Prostate gland (tissue), 2 donors: ENCODE results near the gene PPM1A. TPM values are rescaled to one million over a fixed set of nuclear protein-coding genes. Genes with fewer than 3 reads are reported as not detected.

Source experiments
- DNase-seq: peaks from one replicate; pipeline ENCODE4 v3.0.0-alpha.2; 2019; ENCODE audit warnings: low spot score
- H3K27ac ChIP-seq, 2 donors: fragments of 200-600 bp; sonication (generic); 2 replicates each; pipeline ENCODE4 v1.5.1; 2017 to 2019
- H3K27me3 ChIP-seq: fragments of 200-600 bp; sonication (generic); replicated peaks from 2 replicates; pipeline ENCODE4 v1.5.1; 2019; ENCODE audit not compliant: insufficient read depth
- H3K36me3 ChIP-seq, 2 donors: fragments of 200-600 bp; sonication (generic); 1 replicate in 1 of 2; 2 replicates in 1 of 2; pipeline versions ENCODE4 v1.5.1 to v1.8.1; 2017 to 2019
- H3K4me1 ChIP-seq: fragments of 200-600 bp; sonication (generic); replicated peaks from 2 replicates; pipeline ENCODE4 v1.5.1; 2019
- H3K4me3 ChIP-seq, 2 donors: fragments of 200-600 bp; sonication (generic); 2 replicates each; pipeline ENCODE4 v1.5.1; 2017 to 2019
- H3K9me3 ChIP-seq: fragments of 200-600 bp; sonication (generic); 2 replicates; pipeline ENCODE4 v1.5.1; 2017
- POLR2A ChIP-seq: fragments of 450-650 bp; IDR thresholded peaks from one replicate; pipeline ENCODE4 v1.6.1; 2016; ENCODE audit warnings: antibody characterized with exemption, mild to moderate bottlenecking
- POLR2AphosphoS5 ChIP-seq: sonication (generic); formaldehyde crosslinking; IDR thresholded peaks from one replicate; pipeline ENCODE4 v1.6.1; 2017; ENCODE audit warnings: antibody characterized with exemption
- WGBS: methylation state at CpG from one replicate; pipeline ENCODE4 v1.1.5; 2018; 5-methylcytosine and 5-hydroxymethylcytosine counted together
- intact Hi-C: fragments of 100-400 bp; cut with DNase I; formaldehyde crosslinking; loops from one replicate; pipeline ENCODE4 v1.14.2; 2022
- total RNA-seq, 2 donors: library from RNA; depleted of rRNA; stranded (reverse); fragments of >200 nt; gene quantifications; one replicate each; pipeline ENCODE4 v1.1.0, GENCODE V29; 2016
- TF ChIP-seq, protein P1 (sequence below), 4 experiments: fragments of 200-600 bp in 2 of 4; fragments of 450-650 bp in 2 of 4; sonication (generic) in 2 of 4; IDR thresholded peaks; 1 replicate in 3 of 4; 2 replicates in 1 of 4; pipeline ENCODE4 v1.5.1; 2016 to 2019; ENCODE audit warnings: antibody characterized with exemption in 4 of 4, mild to moderate bottlenecking in 2 of 4, moderate library complexity in 2 of 4

Gene PPM1A
- total RNA-seq, 2 donors from 2014 or later = 41.4 to 50.6 TPM

DNA sequence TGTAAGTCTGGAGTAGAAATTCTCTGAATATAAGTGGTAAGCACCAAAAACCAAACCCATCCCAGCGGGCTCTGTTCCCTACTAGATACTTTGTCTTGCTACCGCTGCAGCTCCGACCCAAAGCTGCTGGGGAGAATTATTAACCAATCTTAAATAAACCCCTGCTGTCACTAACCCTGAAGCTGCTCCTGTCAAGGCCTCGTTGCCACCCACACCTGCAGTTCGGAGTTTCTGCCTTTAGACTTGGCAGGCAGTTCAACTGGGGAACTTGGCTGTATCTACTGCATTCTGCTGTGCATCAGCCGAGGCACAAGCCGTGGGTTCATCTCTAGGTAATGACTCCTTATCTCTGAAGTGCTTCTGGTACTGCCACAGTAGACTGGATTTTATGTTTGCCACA lies 55.5 kb downstream of the PPM1A start:
- TF ChIP-seq, protein P1, sequence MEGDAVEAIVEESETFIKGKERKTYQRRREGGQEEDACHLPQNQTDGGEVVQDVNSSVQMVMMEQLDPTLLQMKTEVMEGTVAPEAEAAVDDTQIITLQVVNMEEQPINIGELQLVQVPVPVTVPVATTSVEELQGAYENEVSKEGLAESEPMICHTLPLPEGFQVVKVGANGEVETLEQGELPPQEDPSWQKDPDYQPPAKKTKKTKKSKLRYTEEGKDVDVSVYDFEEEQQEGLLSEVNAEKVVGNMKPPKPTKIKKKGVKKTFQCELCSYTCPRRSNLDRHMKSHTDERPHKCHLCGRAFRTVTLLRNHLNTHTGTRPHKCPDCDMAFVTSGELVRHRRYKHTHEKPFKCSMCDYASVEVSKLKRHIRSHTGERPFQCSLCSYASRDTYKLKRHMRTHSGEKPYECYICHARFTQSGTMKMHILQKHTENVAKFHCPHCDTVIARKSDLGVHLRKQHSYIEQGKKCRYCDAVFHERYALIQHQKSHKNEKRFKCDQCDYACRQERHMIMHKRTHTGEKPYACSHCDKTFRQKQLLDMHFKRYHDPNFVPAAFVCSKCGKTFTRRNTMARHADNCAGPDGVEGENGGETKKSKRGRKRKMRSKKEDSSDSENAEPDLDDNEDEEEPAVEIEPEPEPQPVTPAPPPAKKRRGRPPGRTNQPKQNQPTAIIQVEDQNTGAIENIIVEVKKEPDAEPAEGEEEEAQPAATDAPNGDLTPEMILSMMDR (IDR thresholded peaks at IDR 0.05) = no peak
- TF ChIP-seq POLR2A = no peak
- no peak for TF ChIP-seq POLR2AphosphoS5
- Histone ChIP-seq H3K36me3 (no peaks in the 10 kb centered on the region), H3K27me3 (no peaks in the 10 kb centered on the region), H3K4me3 (no peak overlapping the region), H3K27ac (no peak overlapping the region), H3K4me1 (no peaks in the 10 kb centered on the region), H3K9me3 (no peaks in the 10 kb centered on the region)
- WGBS = 57% methylated on average over 7 of the region's 7 CpGs
- no peak for DNase-seq
- intact Hi-C loops = no loop called here

DNA sequence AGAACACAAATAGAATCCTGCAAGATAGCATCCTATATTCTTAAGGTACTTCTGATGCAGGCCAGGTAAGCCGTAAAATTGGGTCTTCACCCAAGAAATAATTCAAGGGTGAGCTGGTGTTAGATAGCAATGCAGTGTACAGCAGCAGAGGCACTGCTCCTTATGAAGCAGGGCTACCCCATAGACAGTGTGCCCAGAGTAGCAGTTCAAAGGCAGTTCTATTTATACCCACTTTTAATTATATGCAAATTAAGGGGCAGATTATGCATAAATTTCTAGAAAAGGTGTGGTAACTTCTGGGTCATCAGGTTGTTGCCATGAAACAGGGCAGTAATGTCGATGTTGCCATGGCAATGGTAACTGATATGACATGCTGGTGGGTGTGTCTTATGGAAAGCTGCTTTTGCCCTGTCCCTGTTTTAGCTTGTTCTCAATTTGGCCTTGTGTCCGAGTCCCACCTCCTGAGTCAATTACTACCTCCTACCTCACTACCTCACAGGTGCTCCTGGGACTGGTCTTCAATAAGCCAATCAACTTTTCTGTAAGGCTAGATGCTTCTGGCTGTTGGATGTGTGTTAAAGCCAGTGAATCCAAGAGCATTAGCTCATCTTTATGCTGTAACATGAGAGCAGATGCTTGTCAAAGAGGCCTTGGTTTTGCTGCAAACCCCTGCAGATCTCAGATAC lies 61.0 kb downstream of the PPM1A start:
- H3K9me3 ChIP-seq = no peaks in the 10 kb centered on the region
- 67% methylated on average over 3 of the region's 3 CpGs for WGBS
- no peaks in the 10 kb centered on the region for H3K36me3 ChIP-seq
- no peaks in the 10 kb centered on the region for H3K27me3 ChIP-seq
- DNase-seq = no peak
- intact Hi-C loops = no loop called here
- H3K4me3 ChIP-seq = no peak overlapping the region
- TF ChIP-seq, protein P1 (IDR thresholded peaks at IDR 0.05) = no peak
- no peak for TF ChIP-seq POLR2AphosphoS5
- no peak overlapping the region for H3K27ac ChIP-seq
- H3K4me1 ChIP-seq = no peaks in the 10 kb centered on the region

DNA sequence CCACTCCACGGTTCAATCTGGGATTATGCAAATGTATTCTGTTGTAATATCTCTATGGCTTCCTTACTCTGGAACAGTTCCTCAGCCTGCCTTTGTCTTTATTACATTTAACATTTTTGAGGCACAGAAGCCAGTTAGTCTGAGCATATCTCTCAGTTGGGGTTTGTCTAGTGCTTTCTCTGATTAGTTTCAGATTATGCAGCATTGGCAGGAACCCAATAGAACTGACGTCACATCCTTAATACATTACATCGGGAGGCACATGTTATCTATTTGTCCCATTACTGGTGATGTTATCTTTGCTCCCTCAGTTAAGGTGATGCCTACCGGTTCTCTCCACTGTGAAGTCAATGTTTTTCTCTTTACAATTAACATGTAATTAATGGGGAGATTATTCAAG lies 62.4 kb downstream of the PPM1A start:
- Histone ChIP-seq H3K27ac (no peak overlapping the region), H3K9me3 (no peaks in the 10 kb centered on the region), H3K4me1 (no peaks in the 10 kb centered on the region), H3K4me3 (no peak overlapping the region), H3K27me3 (no peaks in the 10 kb centered on the region), H3K36me3 (no peaks in the 10 kb centered on the region)
- WGBS = 28% methylated on average over 4 of the region's 4 CpGs
- TF ChIP-seq POLR2A = no peak
- intact Hi-C loops = no loop called here
- no peak for DNase-seq

DNA sequence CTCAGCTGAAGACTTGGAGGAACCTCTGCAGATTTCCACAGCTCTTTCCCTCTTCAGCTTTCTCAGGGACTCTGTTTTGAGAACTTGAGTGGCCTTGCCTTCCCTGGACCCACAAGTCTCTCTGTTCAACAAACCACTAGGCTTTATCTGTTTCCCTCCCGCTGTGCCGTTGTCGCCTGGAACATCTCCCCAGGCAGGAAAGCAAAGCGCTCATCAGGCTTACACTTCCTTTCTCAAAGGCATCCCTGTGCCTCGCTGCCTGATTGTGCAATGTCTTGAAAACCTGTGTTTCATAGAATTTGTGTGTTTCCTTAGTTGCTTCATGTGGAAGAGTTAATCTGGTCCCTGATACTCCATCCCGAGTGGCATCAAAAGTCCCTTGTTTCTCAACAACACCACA lies 64.1 kb downstream of the PPM1A start:
- 77% methylated on average over 6 of the region's 6 CpGs for WGBS
- Histone ChIP-seq H3K27me3 (no peaks in the 10 kb centered on the region), H3K4me1 (no peaks in the 10 kb centered on the region), H3K4me3 (no peak overlapping the region), H3K27ac (no peak overlapping the region), H3K9me3 (no peaks in the 10 kb centered on the region), H3K36me3 (no peaks in the 10 kb centered on the region)
- no peak for TF ChIP-seq POLR2A
- TF ChIP-seq, protein P1 (IDR thresholded peaks at IDR 0.05) = no peak
- no peak for TF ChIP-seq POLR2AphosphoS5
- DNase-seq = no peak
- intact Hi-C loops = no loop called here

DNA sequence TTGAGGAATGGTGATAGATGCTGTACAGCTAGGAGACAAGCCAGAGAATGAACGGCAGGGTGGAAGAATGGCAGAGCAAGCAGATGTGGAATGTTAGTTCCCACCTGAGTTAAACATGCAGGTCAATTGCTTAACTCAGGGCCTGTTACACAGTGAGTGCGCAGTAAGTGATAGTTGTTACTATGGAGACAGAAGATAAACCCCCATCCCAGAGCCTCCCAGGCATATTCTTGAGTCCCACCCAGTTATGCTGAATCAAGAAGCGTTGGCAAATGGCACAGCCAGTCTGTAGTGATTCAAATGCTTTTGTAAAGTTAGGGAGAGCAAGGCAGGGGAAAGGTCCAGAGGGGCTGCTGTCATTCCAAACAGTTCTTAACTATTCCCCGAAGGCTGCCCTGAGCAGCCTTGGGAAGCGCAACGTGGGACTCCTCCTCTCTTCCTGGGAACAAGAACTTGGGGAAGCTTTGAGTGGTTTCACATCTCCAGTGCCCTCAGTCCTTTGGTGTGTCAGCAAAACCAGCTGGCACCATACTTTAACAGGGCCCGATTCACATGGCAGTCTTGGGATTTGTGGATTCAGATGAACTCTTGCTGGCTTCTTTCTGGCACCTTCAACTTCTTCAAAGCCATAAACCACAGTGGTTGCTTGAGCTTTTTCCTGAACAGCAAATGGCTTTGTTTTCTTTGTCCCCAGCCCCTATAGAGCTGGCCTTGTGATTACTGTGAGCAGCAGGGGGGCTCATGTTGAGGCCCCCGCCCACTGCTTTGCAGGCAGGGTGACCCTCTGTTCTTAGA lies 66.4 kb downstream of the PPM1A start:
- H3K4me1 ChIP-seq = no peaks in the 10 kb centered on the region
- no peak overlapping the region for H3K27ac ChIP-seq
- 82% methylated on average over 8 of the region's 8 CpGs for WGBS
- TF ChIP-seq, protein P1 (IDR thresholded peaks at IDR 0.05) = no peak
- TF ChIP-seq POLR2A (no peak), POLR2AphosphoS5 (no peak)
- H3K27me3 ChIP-seq = no peaks in the 10 kb centered on the region
- H3K9me3 ChIP-seq = no peaks in the 10 kb centered on the region
- no peak for DNase-seq
- H3K36me3 ChIP-seq = no peaks in the 10 kb centered on the region
- no peak overlapping the region for H3K4me3 ChIP-seq
- intact Hi-C loops = no loop called here
